KMS-11 (cell line): ENCODE measurements around the gene MOCS3.

Experiments
- H2AFZ ChIP-seq: fragments of 200-600 bp; sonication (generic); 2 replicates; pipeline ENCODE4 v1.6.1; 2016; ENCODE audit warnings: antibody characterized with exemption, mixed run types, low read depth
- H3K27ac ChIP-seq: fragments of 200-600 bp; sonication (generic); 2 replicates; pipeline ENCODE4 v1.6.1; 2016; ENCODE audit warnings: mild to moderate bottlenecking, mixed run types
- H3K27me3 ChIP-seq: fragments of 200-600 bp; sonication (generic); 2 replicates; pipeline ENCODE4 v1.6.1; 2017; ENCODE audit warnings: mild to moderate bottlenecking, low read depth, mixed run types, moderate library complexity; ENCODE audit not compliant: insufficient read depth
- H3K36me3 ChIP-seq: fragments of 200-600 bp; sonication (generic); 2 replicates; pipeline ENCODE4 v1.6.1; 2017; ENCODE audit warnings: mild to moderate bottlenecking, mixed run types; ENCODE audit not compliant: insufficient read depth
- H3K4me1 ChIP-seq: fragments of 200-600 bp; sonication (generic); 2 replicates; pipeline ENCODE4 v1.6.1; 2016; ENCODE audit warnings: mild to moderate bottlenecking, low read depth, mixed run types; ENCODE audit not compliant: poor library complexity, severe bottlenecking
- H3K4me2 ChIP-seq: fragments of 200-600 bp; sonication (generic); 2 replicates; pipeline ENCODE4 v1.7.0; 2016; ENCODE audit warnings: mild to moderate bottlenecking, mixed run types
- H3K4me3 ChIP-seq: fragments of 200-600 bp; sonication (generic); IDR thresholded peaks from 2 replicates; pipeline ENCODE4 v1.6.1; 2017; ENCODE audit warnings: low read depth, low read length, mixed read lengths; ENCODE audit not compliant: insufficient read depth
- H3K79me2 ChIP-seq: fragments of 200-600 bp; sonication (generic); 2 replicates; pipeline ENCODE4 v1.6.1; 2016; ENCODE audit warnings: low read depth, mixed run types; ENCODE audit not compliant: insufficient read depth
- H3K9ac ChIP-seq: fragments of 200-600 bp; sonication (generic); 2 replicates; pipeline ENCODE4 v1.6.1; 2016; ENCODE audit warnings: mild to moderate bottlenecking, mixed run types
- H4K20me1 ChIP-seq: fragments of 200-600 bp; sonication (generic); 2 replicates; pipeline ENCODE4 v1.6.1; 2016; ENCODE audit warnings: mild to moderate bottlenecking, mixed run types; ENCODE audit not compliant: insufficient read depth
- TF ChIP-seq, protein P1 (sequence below): fragments of 200-600 bp; sonication (generic); conservative IDR thresholded peaks from 2 replicates; pipeline ENCODE4 v1.6.1; 2017; ENCODE audit warnings: low read depth, mild to moderate bottlenecking, antibody characterized with exemption, low read length, moderate library complexity, mixed read lengths

Gene MOCS3

DNA sequence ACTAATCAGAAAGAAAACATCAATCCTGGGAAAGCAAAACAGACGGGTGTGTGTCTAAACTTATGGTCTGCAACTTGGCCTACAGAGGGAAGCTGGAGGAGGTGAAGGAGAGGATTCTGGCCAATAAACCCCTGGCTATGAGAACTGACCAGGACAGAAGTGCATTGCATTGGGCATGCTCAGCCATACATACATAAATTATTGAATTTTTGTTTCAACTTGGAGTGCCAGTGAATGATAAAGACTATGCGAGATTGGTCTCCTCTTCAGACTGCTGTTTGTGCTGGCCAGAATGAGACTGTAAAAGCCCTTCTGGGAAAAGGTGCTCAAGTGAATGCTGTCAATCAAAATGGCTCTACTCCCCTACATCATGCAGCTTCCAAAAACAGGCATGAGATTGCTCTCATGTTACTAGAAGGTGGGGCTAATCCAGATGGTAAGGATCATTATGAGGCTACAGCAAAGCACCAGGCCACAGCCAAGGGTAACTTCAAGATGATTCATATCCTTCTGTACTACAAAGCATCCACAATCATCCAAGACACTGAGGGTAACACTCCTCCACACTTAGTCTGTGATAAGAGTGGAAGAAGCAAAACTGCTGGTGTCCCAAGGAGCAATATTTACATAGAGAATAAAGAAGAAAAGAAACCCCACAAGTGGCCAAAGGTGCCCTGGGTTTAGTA is 44.8 kb upstream of the MOCS3 start:
- Histone ChIP-seq H3K4me3 (no peak overlapping the region), H3K4me1 (peaks cover 83% of the 10 kb centered on the region), H3K9ac (no peak overlapping the region), H3K27ac (no peak overlapping the region), H3K4me2 (peak overlapping the region; percentile 17; the same call in 1 of the 2 replicates), H3K79me2 (peaks cover 99% of the 10 kb centered on the region), H2AFZ (no peak overlapping the region), H3K27me3 (no peaks in the 10 kb centered on the region), H4K20me1 (peaks cover 82% of the 10 kb centered on the region), H3K36me3 (peaks cover 10% of the 10 kb centered on the region; the same call in 1 of the 2 replicates)
- TF ChIP-seq, protein P1, sequence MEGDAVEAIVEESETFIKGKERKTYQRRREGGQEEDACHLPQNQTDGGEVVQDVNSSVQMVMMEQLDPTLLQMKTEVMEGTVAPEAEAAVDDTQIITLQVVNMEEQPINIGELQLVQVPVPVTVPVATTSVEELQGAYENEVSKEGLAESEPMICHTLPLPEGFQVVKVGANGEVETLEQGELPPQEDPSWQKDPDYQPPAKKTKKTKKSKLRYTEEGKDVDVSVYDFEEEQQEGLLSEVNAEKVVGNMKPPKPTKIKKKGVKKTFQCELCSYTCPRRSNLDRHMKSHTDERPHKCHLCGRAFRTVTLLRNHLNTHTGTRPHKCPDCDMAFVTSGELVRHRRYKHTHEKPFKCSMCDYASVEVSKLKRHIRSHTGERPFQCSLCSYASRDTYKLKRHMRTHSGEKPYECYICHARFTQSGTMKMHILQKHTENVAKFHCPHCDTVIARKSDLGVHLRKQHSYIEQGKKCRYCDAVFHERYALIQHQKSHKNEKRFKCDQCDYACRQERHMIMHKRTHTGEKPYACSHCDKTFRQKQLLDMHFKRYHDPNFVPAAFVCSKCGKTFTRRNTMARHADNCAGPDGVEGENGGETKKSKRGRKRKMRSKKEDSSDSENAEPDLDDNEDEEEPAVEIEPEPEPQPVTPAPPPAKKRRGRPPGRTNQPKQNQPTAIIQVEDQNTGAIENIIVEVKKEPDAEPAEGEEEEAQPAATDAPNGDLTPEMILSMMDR, result no peak

DNA sequence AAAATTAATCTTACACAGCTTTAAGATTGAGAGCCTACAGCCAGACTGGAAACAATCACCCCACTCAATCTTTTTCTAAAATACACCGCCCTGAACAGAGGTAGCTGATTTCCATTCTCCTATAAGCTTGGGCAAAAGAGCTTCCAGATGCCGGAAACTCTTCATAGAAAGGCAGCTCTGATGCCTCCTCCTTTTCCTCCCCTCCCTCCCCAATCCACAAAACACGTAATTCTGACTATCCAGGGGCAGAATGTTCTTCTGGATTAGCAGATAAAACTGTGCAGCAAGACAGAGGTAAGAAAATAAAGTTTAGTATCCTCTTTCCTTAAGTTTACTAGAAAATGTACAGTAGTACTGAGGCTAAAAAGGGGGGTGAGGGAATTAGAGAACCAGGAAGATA is 43.2 kb upstream of the MOCS3 start:
- H3K36me3 ChIP-seq, result peaks cover 5% of the 10 kb centered on the region; the same call in 1 of the 2 replicates

DNA sequence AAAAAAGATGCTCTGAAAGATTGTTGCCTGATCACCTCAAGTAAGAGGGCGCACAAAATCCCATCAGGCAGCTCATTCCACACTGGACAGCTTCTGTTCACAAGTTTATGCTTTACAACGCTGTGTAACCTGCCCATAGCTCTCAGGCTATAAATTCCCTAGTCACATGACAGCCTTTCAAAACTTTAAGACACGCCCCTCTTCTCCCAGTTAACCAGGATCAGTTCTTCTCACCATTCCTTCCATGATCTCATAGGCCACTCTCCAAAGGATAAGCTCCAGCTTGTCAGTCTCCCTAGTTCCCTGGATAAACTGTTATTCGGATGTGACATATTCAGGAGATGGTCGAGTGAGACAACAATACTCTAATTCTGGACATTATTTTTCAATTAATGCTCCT is 42.4 kb upstream of the MOCS3 start:
- Histone ChIP-seq H3K4me2 (no peak overlapping the region), H3K9ac (no peak overlapping the region), H3K27me3 (no peaks in the 10 kb centered on the region), H2AFZ (no peak overlapping the region), H3K79me2 (peaks cover 99% of the 10 kb centered on the region), H3K27ac (no peak overlapping the region), H4K20me1 (peaks cover 79% of the 10 kb centered on the region), H3K4me3 (no peak overlapping the region), H3K36me3 (peaks cover 5% of the 10 kb centered on the region; the same call in 1 of the 2 replicates), H3K4me1 (peaks cover 76% of the 10 kb centered on the region)
- TF ChIP-seq, protein P1, result no peak

More for the DNA sequence above, 43.2 kb upstream of the MOCS3 start:
- H3K4me1 ChIP-seq, result peaks cover 77% of the 10 kb centered on the region
- no peak overlapping the region for H3K4me2 ChIP-seq
- no peak overlapping the region for H3K9ac ChIP-seq
- H2AFZ ChIP-seq, result no peak overlapping the region
- H4K20me1 ChIP-seq, result peaks cover 79% of the 10 kb centered on the region
- H3K27me3 ChIP-seq, result no peaks in the 10 kb centered on the region
- H3K27ac ChIP-seq, result no peak overlapping the region
- TF ChIP-seq, protein P1, result no peak
- peaks cover 99% of the 10 kb centered on the region for H3K79me2 ChIP-seq
- no peak overlapping the region for H3K4me3 ChIP-seq

DNA sequence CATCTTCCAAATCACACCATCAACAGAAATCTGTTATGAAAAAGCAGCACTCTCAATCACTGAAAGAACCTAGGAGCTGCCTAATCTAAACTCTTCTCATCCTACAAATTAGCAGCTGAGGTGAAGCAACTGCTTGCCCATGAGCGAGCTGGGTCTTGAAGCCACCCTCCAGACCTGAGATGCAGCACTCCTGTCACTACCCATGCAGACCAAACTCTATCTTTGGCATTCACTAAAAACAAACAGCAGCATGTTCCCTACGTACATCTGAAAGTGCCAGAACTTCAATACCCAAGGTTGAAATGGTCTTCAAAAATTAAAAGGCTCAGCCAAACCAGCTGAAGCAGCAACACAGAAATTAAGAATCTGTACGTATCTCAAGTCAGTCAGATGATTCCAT is 41.7 kb upstream of the MOCS3 start:
- Histone ChIP-seq H3K4me1 (peaks cover 76% of the 10 kb centered on the region), H3K4me3 (no peak overlapping the region), H3K9ac (no peak overlapping the region), H4K20me1 (peaks cover 79% of the 10 kb centered on the region), H3K27ac (no peak overlapping the region), H3K36me3 (peaks cover 5% of the 10 kb centered on the region; the same call in 1 of the 2 replicates), H3K27me3 (no peaks in the 10 kb centered on the region), H2AFZ (no peak overlapping the region), H3K4me2 (no peak overlapping the region), H3K79me2 (peaks cover 99% of the 10 kb centered on the region)
- TF ChIP-seq, protein P1, result no peak
